Measurements from ENCODE around the gene CDK19.

- TF ChIP-seq CTCF (IDR thresholded peaks at IDR 0.05; ENCODE audit: low read length) (no peak), EZH2 (IDR thresholded peaks at IDR 0.05; ENCODE audit: borderline replicate concordance, low read length) (no peak)
These were observed 103.0 kb downstream of the CDK19 start for GRCh38 chr6:110712238-110712637.

All from OCI-LY1 (cell line).